Panc1 (cell line): ENCODE results near the gene SMARCA2. TPM values are rescaled to one million over a fixed set of nuclear protein-coding genes. Genes with fewer than 3 reads are reported as not detected.

Source experiments
- ATAC-seq: fragments of 200-7000 bp; cut with Tn5 transposase; 2 replicates; pipeline ENCODE4 v1.9.1; 2020; ENCODE audit warnings: mild to moderate bottlenecking, moderate library complexity
- BruUV-seq: library from RNA; stranded (reverse); fragments of 400-500 nt; replicated peaks from 2 replicates; lab custom pipeline; 2021; lab: Mats Ljungman, UMichigan
- CTCF ChIA-PET: fragments of 300-600 bp; sonication (Branson Sonifier 250); formaldehyde crosslinking; loops from one replicate; lab custom pipeline; 2022; ENCODE audit warnings: antibody characterized with exemption; lab: Charles Lee
- POLR2A ChIA-PET: fragments of 300-600 bp; sonication (Branson Sonifier 250); formaldehyde crosslinking; loops from one replicate; lab custom pipeline; 2022; ENCODE audit warnings: antibody characterized with exemption; lab: Charles Lee
- DNase-seq: peaks from one replicate; pipeline ENCODE4 v3.0.0-alpha.2; 2010; ENCODE audit warnings: low read depth, low spot score
- H3K27ac ChIP-seq: 2 replicates; pipeline ENCODE4 v1.5.1; 2011; ENCODE audit warnings: mild to moderate bottlenecking, low read length, inconsistent platforms
- H3K27me3 ChIP-seq: fragments of 200-500 bp; sonication (Bioruptor generic); 2 replicates; pipeline ENCODE4 v1.6.0; 2014; ENCODE audit warnings: low read length, inconsistent platforms; ENCODE audit not compliant: control insufficient read depth, insufficient read depth
- H3K36me3 ChIP-seq: fragments of 200-500 bp; sonication (Bioruptor generic); 2 replicates; pipeline ENCODE4 v1.5.1; 2014; ENCODE audit warnings: inconsistent platforms, mild to moderate bottlenecking, low read length, moderate library complexity; ENCODE audit not compliant: control insufficient read depth, insufficient read depth
- H3K4me1 ChIP-seq: 2 replicates; pipeline ENCODE4 v1.5.1; 2011; ENCODE audit warnings: inconsistent platforms, mild to moderate bottlenecking, low read length, moderate library complexity; ENCODE audit not compliant: control insufficient read depth, insufficient read depth
- H3K4me3 ChIP-seq, 2 experiments: 2 replicates each; pipeline ENCODE4 v1.5.1; 2011 to 2012; ENCODE audit warnings: low read depth in 2 of 2, low read length in 2 of 2, mild to moderate bottlenecking in 2 of 2, inconsistent platforms in 1 of 2, moderate library complexity in 1 of 2
- H3K9me3 ChIP-seq: fragments of 200-500 bp; sonication (Bioruptor generic); 2 replicates; pipeline ENCODE4 v1.5.1; 2014; ENCODE audit warnings: low read depth, mild to moderate bottlenecking, inconsistent platforms, low read length, moderate library complexity; ENCODE audit not compliant: control insufficient read depth, insufficient read depth
- POLR2AphosphoS5 ChIP-seq: IDR thresholded peaks from 2 replicates; pipeline ENCODE4 v1.6.1; 2012; ENCODE audit warnings: mild to moderate bottlenecking, low read depth, low read length, moderate library complexity
- SIN3A ChIP-seq: IDR thresholded peaks from 2 replicates; pipeline ENCODE4 v1.6.1; 2012; ENCODE audit warnings: low read depth, mild to moderate bottlenecking, low read length, moderate library complexity, borderline replicate concordance; ENCODE audit not compliant: insufficient read depth
- TCF7L2 ChIP-seq: IDR thresholded peaks from 2 replicates; pipeline ENCODE4 v1.6.1; 2011; ENCODE audit warnings: mild to moderate bottlenecking, low read depth, low read length, inconsistent platforms
- in situ Hi-C: cut with HindIII; loops from 2 replicates; pipeline ENCODE4 v1.10.0; 2016; ENCODE audit warnings: low sequenced_read_pairs, low pct_unique_long_range_greater_than_20kb
- intact Hi-C: fragments of 100-400 bp; cut with micrococcal nuclease; formaldehyde crosslinking; loops from one replicate; pipeline ENCODE4 v1.10.0; 2022; ENCODE audit not compliant: unreplicated experiment
- total RNA-seq: library from RNA; stranded (reverse); gene quantifications from one replicate; pipeline ENCODE4 v1.2.1, GENCODE V29; 2021; ENCODE audit not compliant: unreplicated experiment
- TF ChIP-seq, protein P1 (sequence below): fragments of 450-650 bp; IDR thresholded peaks from 2 replicates; pipeline ENCODE4 v1.5.1; 2017; ENCODE audit warnings: mild to moderate bottlenecking
- TF ChIP-seq, protein P2 (sequence below), 2 experiments: IDR thresholded peaks; 2 replicates each; pipeline ENCODE4 v1.6.1; 2011 to 2012; ENCODE audit warnings: low read depth in 2 of 2, control low read depth in 1 of 2, low read length in 1 of 2, mild to moderate bottlenecking in 1 of 2, moderate library complexity in 1 of 2; ENCODE audit not compliant: insufficient read depth in 1 of 2

SMARCA2 gene
- total RNA-seq, 1 experiment from 2014 or later, result 13.3 TPM

DNA sequence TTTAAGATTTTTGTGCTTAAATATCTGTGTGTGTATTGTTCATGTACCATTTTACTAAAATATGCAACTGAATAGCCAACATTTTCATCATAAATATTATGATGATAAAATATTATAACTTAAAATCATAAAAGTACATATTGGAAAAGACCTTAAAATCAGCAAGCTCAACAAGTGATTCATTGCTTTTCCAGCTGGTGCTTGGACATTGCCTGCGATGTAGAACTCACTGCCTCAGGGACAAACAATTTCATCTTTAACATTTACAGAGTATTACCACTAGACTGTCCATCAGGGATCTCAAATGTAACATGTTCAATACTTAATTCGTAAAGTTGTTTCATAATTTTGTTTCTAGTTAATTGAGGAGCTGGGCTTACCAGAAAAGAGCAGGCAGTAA lies 17.5 kb upstream of the SMARCA2 start:
- H3K9me3 ChIP-seq, result no peaks in the 10 kb centered on the region
- no peaks in the 10 kb centered on the region for H3K36me3 ChIP-seq
- H3K4me3 ChIP-seq, result no peak overlapping the region
- H3K4me1 ChIP-seq, result no peaks in the 10 kb centered on the region
- in situ Hi-C loops, result no loop called here
- DNase-seq, result no peak
- no TSS peak for BruUV-seq
- ChIA-PET CTCF (no interaction called here), POLR2A (no interaction called here)
- H3K27ac ChIP-seq, result no peak overlapping the region
- no peak for ATAC-seq
- intact Hi-C loops, result no loop called here
- TF ChIP-seq SIN3A (no peak), TCF7L2 (no peak), POLR2AphosphoS5 (no peak)
- TF ChIP-seq, protein P1, sequence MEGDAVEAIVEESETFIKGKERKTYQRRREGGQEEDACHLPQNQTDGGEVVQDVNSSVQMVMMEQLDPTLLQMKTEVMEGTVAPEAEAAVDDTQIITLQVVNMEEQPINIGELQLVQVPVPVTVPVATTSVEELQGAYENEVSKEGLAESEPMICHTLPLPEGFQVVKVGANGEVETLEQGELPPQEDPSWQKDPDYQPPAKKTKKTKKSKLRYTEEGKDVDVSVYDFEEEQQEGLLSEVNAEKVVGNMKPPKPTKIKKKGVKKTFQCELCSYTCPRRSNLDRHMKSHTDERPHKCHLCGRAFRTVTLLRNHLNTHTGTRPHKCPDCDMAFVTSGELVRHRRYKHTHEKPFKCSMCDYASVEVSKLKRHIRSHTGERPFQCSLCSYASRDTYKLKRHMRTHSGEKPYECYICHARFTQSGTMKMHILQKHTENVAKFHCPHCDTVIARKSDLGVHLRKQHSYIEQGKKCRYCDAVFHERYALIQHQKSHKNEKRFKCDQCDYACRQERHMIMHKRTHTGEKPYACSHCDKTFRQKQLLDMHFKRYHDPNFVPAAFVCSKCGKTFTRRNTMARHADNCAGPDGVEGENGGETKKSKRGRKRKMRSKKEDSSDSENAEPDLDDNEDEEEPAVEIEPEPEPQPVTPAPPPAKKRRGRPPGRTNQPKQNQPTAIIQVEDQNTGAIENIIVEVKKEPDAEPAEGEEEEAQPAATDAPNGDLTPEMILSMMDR, result no peak
- TF ChIP-seq, protein P2, sequence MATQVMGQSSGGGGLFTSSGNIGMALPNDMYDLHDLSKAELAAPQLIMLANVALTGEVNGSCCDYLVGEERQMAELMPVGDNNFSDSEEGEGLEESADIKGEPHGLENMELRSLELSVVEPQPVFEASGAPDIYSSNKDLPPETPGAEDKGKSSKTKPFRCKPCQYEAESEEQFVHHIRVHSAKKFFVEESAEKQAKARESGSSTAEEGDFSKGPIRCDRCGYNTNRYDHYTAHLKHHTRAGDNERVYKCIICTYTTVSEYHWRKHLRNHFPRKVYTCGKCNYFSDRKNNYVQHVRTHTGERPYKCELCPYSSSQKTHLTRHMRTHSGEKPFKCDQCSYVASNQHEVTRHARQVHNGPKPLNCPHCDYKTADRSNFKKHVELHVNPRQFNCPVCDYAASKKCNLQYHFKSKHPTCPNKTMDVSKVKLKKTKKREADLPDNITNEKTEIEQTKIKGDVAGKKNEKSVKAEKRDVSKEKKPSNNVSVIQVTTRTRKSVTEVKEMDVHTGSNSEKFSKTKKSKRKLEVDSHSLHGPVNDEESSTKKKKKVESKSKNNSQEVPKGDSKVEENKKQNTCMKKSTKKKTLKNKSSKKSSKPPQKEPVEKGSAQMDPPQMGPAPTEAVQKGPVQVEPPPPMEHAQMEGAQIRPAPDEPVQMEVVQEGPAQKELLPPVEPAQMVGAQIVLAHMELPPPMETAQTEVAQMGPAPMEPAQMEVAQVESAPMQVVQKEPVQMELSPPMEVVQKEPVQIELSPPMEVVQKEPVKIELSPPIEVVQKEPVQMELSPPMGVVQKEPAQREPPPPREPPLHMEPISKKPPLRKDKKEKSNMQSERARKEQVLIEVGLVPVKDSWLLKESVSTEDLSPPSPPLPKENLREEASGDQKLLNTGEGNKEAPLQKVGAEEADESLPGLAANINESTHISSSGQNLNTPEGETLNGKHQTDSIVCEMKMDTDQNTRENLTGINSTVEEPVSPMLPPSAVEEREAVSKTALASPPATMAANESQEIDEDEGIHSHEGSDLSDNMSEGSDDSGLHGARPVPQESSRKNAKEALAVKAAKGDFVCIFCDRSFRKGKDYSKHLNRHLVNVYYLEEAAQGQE (IDR thresholded peaks at IDR 0.05; ENCODE audit: insufficient read depth in 1 of 2, low read depth in 2 of 2, low read length in 1 of 2), result no peak
- no peaks in the 10 kb centered on the region for H3K27me3 ChIP-seq

DNA sequence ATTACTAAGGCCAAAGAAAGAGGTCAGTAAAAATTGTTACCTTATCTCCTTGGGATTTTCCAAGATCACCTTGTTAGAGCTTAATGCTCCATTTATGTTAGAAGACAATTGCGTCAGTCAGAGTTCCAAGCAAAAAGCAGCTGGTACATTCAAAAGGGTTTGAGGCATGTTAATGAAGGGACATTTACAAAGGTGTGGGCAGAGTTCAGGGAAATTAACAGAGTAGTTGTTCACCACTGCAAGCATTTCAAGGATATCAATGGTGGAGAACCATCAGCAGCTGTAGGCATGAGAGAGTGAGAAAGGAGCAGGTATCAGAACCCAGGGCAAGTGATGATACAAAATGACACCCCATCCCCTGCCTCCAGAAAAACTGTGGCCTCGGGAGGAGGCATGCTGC lies 17.0 kb upstream of the SMARCA2 start:
- no peaks in the 10 kb centered on the region for H3K27me3 ChIP-seq
- in situ Hi-C loops, result no loop called here
- intact Hi-C loops, result no loop called here
- no peak overlapping the region for H3K4me3 ChIP-seq
- no peak overlapping the region for H3K27ac ChIP-seq
- ChIA-PET POLR2A (no interaction called here), CTCF (no interaction called here)
- no peaks in the 10 kb centered on the region for H3K9me3 ChIP-seq
- no peaks in the 10 kb centered on the region for H3K4me1 ChIP-seq
- no TSS peak for BruUV-seq
- ATAC-seq, result no peak
- DNase-seq, result no peak
- H3K36me3 ChIP-seq, result no peaks in the 10 kb centered on the region
- TF ChIP-seq SIN3A, result no peak
- TF ChIP-seq, protein P2 (IDR thresholded peaks at IDR 0.05; ENCODE audit: insufficient read depth in 1 of 2, low read depth in 2 of 2, low read length in 1 of 2), result no peak
